Right hindlimb (tissue), 1 donor: ENCODE results near the gene ESPNL.

Experiments
- DNase-seq: peaks from one replicate; pipeline ENCODE4 v3.0.0-alpha.2; 2018

ESPNL gene

DNA sequence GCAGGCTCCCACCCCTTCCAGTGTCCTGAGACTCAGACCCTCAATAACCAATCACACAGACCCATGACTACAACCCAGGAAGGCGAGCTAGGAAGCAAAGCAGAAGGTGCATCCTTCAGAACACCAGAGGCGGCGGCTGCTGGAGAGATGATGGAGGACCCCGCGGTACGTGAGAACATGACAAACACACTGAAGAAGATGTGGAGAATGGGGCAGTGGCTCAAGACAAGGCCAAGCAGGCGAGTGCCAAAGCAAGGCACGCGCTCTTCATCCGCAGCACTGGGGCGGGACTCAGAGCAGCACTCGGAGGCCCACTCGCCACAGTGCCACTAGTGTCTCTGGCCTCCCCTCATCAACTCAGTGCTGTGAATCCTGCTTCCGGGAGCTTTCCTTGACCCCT is 72.3 kb downstream of the ESPNL start:
- no peak for DNase-seq

DNA sequence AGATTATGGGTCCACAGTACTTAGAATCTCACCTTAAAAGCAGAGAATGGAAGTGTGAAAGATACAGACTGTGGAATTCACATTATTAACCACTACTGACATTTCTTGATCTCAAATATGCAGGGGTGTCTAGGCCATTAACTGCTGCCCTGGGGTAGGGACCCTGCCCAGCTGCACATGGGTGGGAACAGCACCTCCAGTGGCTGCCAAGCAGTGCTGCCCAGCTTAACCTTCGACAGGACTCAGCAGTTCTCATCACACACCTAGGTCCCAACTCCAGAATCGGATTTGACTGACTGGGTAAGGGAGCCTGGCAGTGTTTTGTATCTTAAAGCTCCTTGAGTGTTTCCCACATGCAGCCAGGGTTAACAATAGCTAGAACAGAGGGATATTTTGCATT is 73.6 kb downstream of the ESPNL start:
- no peak for DNase-seq

DNA sequence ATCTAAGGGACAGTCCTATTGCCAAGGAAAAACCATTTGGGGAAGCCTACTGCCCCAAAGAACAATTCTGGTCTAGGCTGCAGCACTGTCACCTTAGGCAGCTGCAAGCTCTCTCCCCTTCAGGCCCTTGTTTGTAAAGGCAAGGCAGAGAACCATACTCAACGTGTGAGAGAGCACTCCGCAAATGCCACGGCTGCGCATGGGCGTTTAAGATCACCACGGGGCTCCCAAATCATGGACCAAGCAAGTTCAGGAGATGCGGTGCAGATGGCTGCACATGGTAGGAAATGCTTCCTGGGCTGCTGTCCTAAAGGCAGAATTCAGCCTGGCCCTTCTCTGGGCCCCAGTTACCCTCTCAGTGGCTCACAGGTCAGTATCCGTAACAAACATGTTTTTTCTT is 74.2 kb downstream of the ESPNL start:
- DNase-seq = no peak

DNA sequence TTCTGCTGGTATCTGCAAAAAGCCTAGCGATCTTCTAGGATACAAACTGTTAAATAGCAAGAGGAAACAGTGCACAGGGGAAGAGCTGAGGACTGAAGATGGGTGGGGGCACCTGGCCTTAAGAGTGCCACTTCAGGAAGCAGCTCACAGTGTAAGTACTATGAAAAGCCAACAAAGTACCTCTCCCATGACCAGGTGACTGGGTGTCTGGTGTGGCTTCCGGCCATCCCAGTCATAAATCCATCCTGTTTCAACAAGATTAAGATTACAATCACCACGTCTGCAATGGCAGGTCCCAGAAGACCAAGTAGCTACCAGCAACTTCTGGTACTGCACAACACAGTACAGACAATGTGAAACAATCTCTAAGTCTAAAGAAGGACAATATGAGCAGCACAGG is 74.6 kb downstream of the ESPNL start:
- no peak for DNase-seq

GRCh38 chr2:238176613-238177012 is 76.5 kb downstream of the ESPNL start:
- DNase-seq = no peak

- no peak for DNase-seq
Measured at GRCh38 chr2:238180554-238180953, 80.4 kb downstream of the ESPNL start.

GRCh38 chr2:238182362-238182761 is 82.2 kb downstream of the ESPNL start:
- DNase-seq = no peak
